ENCODE results near the gene PCBD2. TPM values are rescaled to one million over a fixed set of nuclear protein-coding genes. Genes with fewer than 3 reads are reported as not detected.

Gene PCBD2
- total and polyA plus RNA-seq, 2 of the 4 experiments (the other 2 are of a cell fraction) = 2.2 to 2.7 TPM

GRCh38 chr5:134975843-134976242 lies 70.9 kb downstream of the PCBD2 start:
- peak; percentile 29 for ATAC-seq (ENCODE audit: low read depth)
- intact Hi-C loops (cut with micrococcal nuclease) = no loop called here
- POLR2A ChIA-PET (ENCODE audit: unreplicated experiment) = no interaction called here

More at GRCh38 chr5:134975843-134976242, 70.9 kb downstream of the PCBD2 start:
- H2BK15ac ChIP-seq (ENCODE audit: low read depth, low read length) = no peak overlapping the region
- H3K4me2 ChIP-seq (ENCODE audit: low read depth, low read length) = no peak overlapping the region
- CTCF ChIA-PET = no interaction called here
- no peak overlapping the region for H3K18ac ChIP-seq (ENCODE audit: low read depth, low read length)
- H2AK9ac ChIP-seq (replicated peaks; ENCODE audit: low read depth, low read length, poor library complexity) = no peak overlapping the region
- H2BK20ac ChIP-seq (ENCODE audit: low read depth, low read length) = no peak overlapping the region
- H3K36me3 ChIP-seq (ENCODE audit: control insufficient read depth, insufficient read depth, low read length) = no peaks in the 10 kb centered on the region
- H3K27me3 ChIP-seq (ENCODE audit: control insufficient read depth, insufficient read depth, low read length) = no peaks in the 10 kb centered on the region
- H3K14ac ChIP-seq (replicated peaks; ENCODE audit: low read depth, low read length) = no peak overlapping the region
- H2BK120ac ChIP-seq (ENCODE audit: low read depth, low read length) = no peak overlapping the region
- H4K20me1 ChIP-seq (ENCODE audit: insufficient read depth, low read length) = no peaks in the 10 kb centered on the region; the same call in 1 of the 2 replicates
- H3K56ac ChIP-seq (ENCODE audit: extremely low read depth, insufficient read depth, low read length) = no peak overlapping the region
- no peak for TF ChIP-seq RFX5 (IDR thresholded peaks at IDR 0.05; ENCODE audit: low read depth, low read length)
- TF ChIP-seq USF2 (IDR thresholded peaks at IDR 0.05; ENCODE audit: low read depth, low read length) = no peak
- TF ChIP-seq MXI1 (IDR thresholded peaks at IDR 0.05; ENCODE audit: borderline replicate concordance, low read depth, low read length) = no peak
- TF ChIP-seq CEBPB (IDR thresholded peaks at IDR 0.05; ENCODE audit: low read depth, low read length) = no peak
- TF ChIP-seq MAZ (IDR thresholded peaks at IDR 0.05; ENCODE audit: borderline replicate concordance, low read depth, low read length) = no peak
- no peak for TF ChIP-seq POLR2A (IDR thresholded peaks at IDR 0.05; ENCODE audit: low read depth, low read length)
- no peak for TF ChIP-seq RAD21 (IDR thresholded peaks at IDR 0.05; ENCODE audit: low read length)
- TF ChIP-seq ELK1 (IDR thresholded peaks at IDR 0.05; ENCODE audit: borderline replicate concordance, low read depth, low read length) = no peak
- H4K5ac ChIP-seq (ENCODE audit: low read depth, low read length) = no peak overlapping the region
- in situ Hi-C loops (cut with MboI; ENCODE audit: low sequenced_read_pairs) (no loop called here), dilution Hi-C loops (cut with HindIII; ENCODE audit: low sequenced_read_pairs, unreplicated experiment) (no loop called here)
- no peak overlapping the region for H3K23ac ChIP-seq (ENCODE audit: low read depth, low read length)
- no TSS peak for BruUV-seq (replicated peaks)
- no peaks in the 10 kb centered on the region for H3K79me1 ChIP-seq (ENCODE audit: low read depth in 1 of 2, low read length in 2 of 2)
- no peak overlapping the region for H4K8ac ChIP-seq (ENCODE audit: low read depth in 2 of 2, low read length in 2 of 2)
- peak; percentile 31 for DNase-seq
- no peaks in the 10 kb centered on the region for H3K4me1 ChIP-seq (ENCODE audit: control insufficient read depth, insufficient read depth, low read length)
- no peak overlapping the region for H3K27ac ChIP-seq (ENCODE audit: insufficient read depth, low read length)
- peaks cover 4% of the 10 kb centered on the region for H3K9me1 ChIP-seq (ENCODE audit: insufficient read depth, low read length)
- H3K4ac ChIP-seq (ENCODE audit: low read depth, low read length) = no peak overlapping the region
- H3K4me3 ChIP-seq (ENCODE audit: insufficient read depth, low read depth, low read length) = no peak overlapping the region
- H3K9ac ChIP-seq (ENCODE audit: low read depth, low read length) = no peak overlapping the region
- no peak overlapping the region for H2AFZ ChIP-seq (replicated peaks; ENCODE audit: low read length, poor library complexity)
- H2BK5ac ChIP-seq (ENCODE audit: low read depth, low read length, poor library complexity, severe bottlenecking) = no peak overlapping the region
- no peak overlapping the region for H2AK5ac ChIP-seq (ENCODE audit: low read depth, low read length)
- H3K9me3 ChIP-seq (ENCODE audit: control insufficient read depth, insufficient read depth, low read length) = peaks cover 3% of the 10 kb centered on the region; the same call in 1 of the 2 replicates
- H4K91ac ChIP-seq (ENCODE audit: insufficient read depth, low read depth, low read length) = no peak overlapping the region

All from IMR-90 (cell line).